MCF 10A (cell line): ENCODE results near the gene TNFRSF14. TPM values are rescaled to one million over a fixed set of nuclear protein-coding genes. Genes with fewer than 3 reads are reported as not detected.

Source experiments
- BruUV-seq: library from RNA; stranded (reverse); fragments of 400-500 nt; replicated peaks from 2 replicates; lab custom pipeline; 2021; lab: Mats Ljungman, UMichigan
- CTCF ChIA-PET: fragments of 300-600 bp; sonication (Branson Sonifier 250); formaldehyde crosslinking; extraction: SDS; loops from one replicate; lab custom pipeline; 2021; ENCODE audit warnings: antibody characterized with exemption, inconsistent platforms; lab: Yijun Ruan, JAX
- POLR2A ChIA-PET: fragments of 300-600, 350-650 bp; sonication (Branson Sonifier 250); formaldehyde crosslinking; extraction: SDS; loops from one replicate; lab custom pipeline; 2020; ENCODE audit warnings: antibody characterized with exemption, inconsistent platforms; lab: Yijun Ruan, JAX
- DNase-seq: peaks from one replicate; pipeline ENCODE4 v3.0.0-alpha.2; 2018; ENCODE audit not compliant: unreplicated experiment
- H3K27ac Mint-ChIP-seq: one replicate; pipeline ENCODE4 v1.8.0; 2022; ENCODE audit warnings: mild to moderate bottlenecking, low read depth, mixed read lengths; ENCODE audit not compliant: unreplicated experiment
- H3K27me3 Mint-ChIP-seq: one replicate; pipeline ENCODE4 v1.8.0; 2022; ENCODE audit warnings: mixed read lengths; ENCODE audit not compliant: insufficient read depth, unreplicated experiment
- H3K36me3 Mint-ChIP-seq: one replicate; pipeline ENCODE4 v1.8.0; 2022; ENCODE audit warnings: mild to moderate bottlenecking, moderate library complexity, mixed read lengths; ENCODE audit not compliant: insufficient read depth, unreplicated experiment
- H3K4me1 Mint-ChIP-seq: one replicate; pipeline ENCODE4 v1.8.0; 2022; ENCODE audit warnings: mixed read lengths; ENCODE audit not compliant: insufficient read depth, unreplicated experiment
- H3K4me3 Mint-ChIP-seq: one replicate; pipeline ENCODE4 v1.8.0; 2022; ENCODE audit warnings: mild to moderate bottlenecking, moderate library complexity, mixed read lengths; ENCODE audit not compliant: unreplicated experiment
- H3K9me3 Mint-ChIP-seq: one replicate; pipeline ENCODE4 v1.8.0; 2022; ENCODE audit warnings: mixed read lengths; ENCODE audit not compliant: unreplicated experiment
- CTCF ChIP-seq: fragments of 200-600 bp; IDR thresholded peaks from one replicate; pipeline ENCODE4 v1.8.0; 2022; ENCODE audit warnings: antibody characterized with exemption, mild to moderate bottlenecking; ENCODE audit not compliant: unreplicated experiment
- intact Hi-C: fragments of 100-400 bp; cut with micrococcal nuclease; formaldehyde crosslinking; loops from 2 replicates; pipeline ENCODE4 v1.14.1; 2022
- total RNA-seq: library from RNA; stranded (reverse); gene quantifications from 2 replicates; pipeline ENCODE4 v1.2.3, GENCODE V29; 2022

The TNFRSF14 gene
- total RNA-seq, 1 experiment from 2014 or later: 4.6 TPM

GRCh38 chr1:2610036-2610959 is 54.1 kb downstream of the TNFRSF14 start:
- Mint-ChIP-seq H3K27ac (no peak overlapping the region), H3K9me3 (peaks cover 12% of the 10 kb centered on the region), H3K4me3 (no peak overlapping the region), H3K36me3 (no peaks in the 10 kb centered on the region), H3K27me3 (peaks cover 12% of the 10 kb centered on the region), H3K4me1 (no peaks in the 10 kb centered on the region)
- ChIA-PET POLR2A (no interaction called here), CTCF (interaction anchor here (0.6 kb wide), 1 partner anchor 597 kb away, joined by 3 read pairs; no protein-coding TSS in a partner anchor)
- no peak for DNase-seq
- TF ChIP-seq CTCF: no peak
- BruUV-seq: no TSS peak
- intact Hi-C loops: no loop called here

GRCh38 chr1:2611031-2611501 is 54.9 kb downstream of the TNFRSF14 start:
- Mint-ChIP-seq H3K27me3 (peaks cover 12% of the 10 kb centered on the region), H3K27ac (no peak overlapping the region), H3K9me3 (peaks cover 12% of the 10 kb centered on the region), H3K36me3 (no peaks in the 10 kb centered on the region), H3K4me1 (no peaks in the 10 kb centered on the region), H3K4me3 (no peak overlapping the region)
- TF ChIP-seq CTCF: no peak
- ChIA-PET POLR2A (no interaction called here), CTCF (interaction anchor here (0.6 kb wide), 1 partner anchor 596 kb away, joined by 3 read pairs; no protein-coding TSS in a partner anchor)
- DNase-seq: peak; percentile 16
- intact Hi-C loops: no loop called here
- BruUV-seq: no TSS peak

GRCh38 chr1:2611621-2612437 is 55.7 kb downstream of the TNFRSF14 start:
- Mint-ChIP-seq H3K9me3 (peaks cover 12% of the 10 kb centered on the region), H3K36me3 (no peaks in the 10 kb centered on the region), H3K4me3 (no peak overlapping the region), H3K27ac (no peak overlapping the region), H3K4me1 (no peaks in the 10 kb centered on the region), H3K27me3 (peaks cover 12% of the 10 kb centered on the region)
- no TSS peak for BruUV-seq
- ChIA-PET CTCF (no interaction called here), POLR2A (no interaction called here)
- no peak for DNase-seq
- TF ChIP-seq CTCF: no peak
- intact Hi-C loops: no loop called here
